Left ventricle myocardium superior (tissue), 1 donor: ENCODE results near the gene PHACTR1. TPM values are rescaled to one million over a fixed set of nuclear protein-coding genes. Genes with fewer than 3 reads are reported as not detected.
"Not testable (repeated sequence)": the region's sequence is repeated elsewhere in the genome, so short reads cannot be mapped to it uniquely, and the experiment has no call there.

Experiments used
- ATAC-seq: fragments of 200-7000 bp; cut with Tn5 transposase; one replicate; pipeline ENCODE4 v1.9.1; 2020; ENCODE audit warnings: mild to moderate bottlenecking, moderate library complexity
- DNase-seq: peaks from one replicate; pipeline ENCODE4 v3.0.0-alpha.2; 2020
- intact Hi-C: fragments of 100-400 bp; cut with micrococcal nuclease; formaldehyde crosslinking; loops from one replicate; pipeline ENCODE4 v1.11.0; 2022
- total RNA-seq: library from RNA; stranded (reverse); fragmentation: NEBNext Ultra II Directional; extraction: Animal tissue kit (Norgen Biotek cat#: 25700); gene quantifications from one replicate; pipeline ENCODE4 v1.2.1, GENCODE V29; 2021
- donor health status: DM: no; HTN: yes; CAD: no; lungs with severe emphysema.

PHACTR1 gene
- total RNA-seq, 1 donor from 2014 or later = 124 TPM

DNA sequence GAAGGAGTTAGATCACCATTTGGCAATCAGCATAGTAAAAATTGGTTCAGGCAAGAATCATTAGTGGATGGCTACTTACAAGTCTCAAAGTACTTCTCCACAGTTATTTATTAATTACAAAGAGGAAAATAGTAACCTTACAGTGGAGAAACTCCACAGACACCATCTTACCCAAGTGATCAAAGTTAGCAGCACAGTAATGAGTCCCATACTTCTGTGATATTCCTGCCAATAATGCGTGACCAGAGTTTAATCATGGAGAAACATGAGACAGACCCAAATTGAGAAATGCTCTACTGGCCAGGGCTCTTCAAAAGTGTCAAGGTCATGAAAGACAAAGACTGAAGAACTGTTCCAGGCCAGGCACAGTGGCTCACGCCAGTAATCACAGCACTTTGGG, 602.3 kb downstream of the PHACTR1 start:
- intact Hi-C loops = no loop called here
- ATAC-seq (no peak), DNase-seq (no peak)

DNA sequence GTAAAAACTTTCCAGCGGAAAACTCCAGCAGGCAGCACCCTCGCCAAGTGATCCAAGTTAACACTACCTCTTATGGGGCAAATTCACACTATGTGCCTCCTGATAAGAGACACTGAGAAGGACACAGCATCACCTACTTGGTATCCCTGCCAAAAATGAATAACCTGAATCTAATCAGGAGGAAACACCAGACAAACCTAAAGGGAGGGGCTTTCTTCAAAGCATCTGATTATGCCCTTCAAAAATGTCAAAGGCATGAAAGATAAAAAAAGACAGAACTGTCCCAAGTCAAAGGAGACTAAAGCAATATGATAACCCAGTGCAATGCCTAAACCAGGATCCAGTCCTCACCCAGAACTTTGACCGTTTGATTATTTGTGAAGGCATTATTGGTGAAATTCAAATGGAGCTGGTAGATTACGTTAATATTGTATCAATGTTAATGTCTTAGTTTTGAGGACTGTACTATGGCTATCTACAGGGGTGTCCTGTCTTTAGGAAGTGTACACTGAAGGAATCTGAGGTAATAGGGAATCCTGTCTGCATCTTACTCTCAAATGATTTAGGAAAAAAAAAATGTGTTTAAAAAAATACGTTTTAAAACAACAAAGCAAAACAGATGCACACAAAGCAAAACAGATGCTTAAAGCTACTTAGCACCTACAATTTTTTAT, 603.5 kb downstream of the PHACTR1 start:
- ATAC-seq (no peak), DNase-seq (no peak)
- intact Hi-C loops = no loop called here

DNA sequence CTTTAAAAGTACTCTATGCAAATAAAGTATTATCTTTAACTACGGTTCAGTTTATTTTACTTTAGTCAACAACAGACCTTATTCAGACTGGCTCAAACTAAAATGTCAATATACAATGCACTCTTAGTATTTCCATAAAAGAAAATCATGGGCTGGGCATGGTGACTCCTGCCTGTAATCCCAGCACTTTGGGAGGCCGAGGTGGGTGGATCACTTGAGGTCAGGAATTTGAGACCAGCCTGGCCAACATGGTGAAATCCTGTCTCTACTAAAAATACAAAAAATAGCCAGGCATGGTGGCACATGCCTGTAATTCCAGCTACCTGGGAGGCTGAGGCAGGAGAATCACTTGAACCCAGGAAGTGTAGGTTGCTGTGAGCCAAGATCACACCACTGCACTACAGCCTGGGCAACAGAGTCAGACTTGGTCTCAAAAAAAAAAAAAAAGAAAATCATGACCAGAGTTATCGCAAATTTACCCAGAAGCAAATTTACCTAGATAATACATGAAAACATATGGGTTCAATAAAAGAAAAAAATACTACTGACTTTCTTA, 609.5 kb downstream of the PHACTR1 start:
- DNase-seq, intact Hi-C loops, ATAC-seq: not testable (repeated sequence)

DNA sequence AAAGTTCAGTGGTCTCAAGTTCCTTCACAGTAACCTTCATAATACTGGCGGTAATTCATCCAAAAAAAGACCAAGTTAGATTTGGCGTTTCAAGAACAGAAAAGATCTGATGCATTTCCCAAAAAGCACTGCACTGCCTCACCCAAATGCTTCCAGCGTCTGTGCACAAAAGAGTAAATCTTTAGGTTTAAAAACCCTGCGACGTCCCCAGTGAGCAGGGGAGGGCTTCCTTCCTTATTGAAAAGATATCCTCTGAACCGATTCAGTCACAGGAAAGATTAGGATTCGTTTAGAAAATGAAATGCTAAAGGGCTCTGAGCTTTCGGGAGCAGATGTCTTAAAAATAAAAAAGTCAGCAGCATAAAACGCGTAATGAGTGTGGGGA, 611.1 kb downstream of the PHACTR1 start:
- intact Hi-C loops = no loop called here
- DNase-seq (no peak), ATAC-seq (no peak)

DNA sequence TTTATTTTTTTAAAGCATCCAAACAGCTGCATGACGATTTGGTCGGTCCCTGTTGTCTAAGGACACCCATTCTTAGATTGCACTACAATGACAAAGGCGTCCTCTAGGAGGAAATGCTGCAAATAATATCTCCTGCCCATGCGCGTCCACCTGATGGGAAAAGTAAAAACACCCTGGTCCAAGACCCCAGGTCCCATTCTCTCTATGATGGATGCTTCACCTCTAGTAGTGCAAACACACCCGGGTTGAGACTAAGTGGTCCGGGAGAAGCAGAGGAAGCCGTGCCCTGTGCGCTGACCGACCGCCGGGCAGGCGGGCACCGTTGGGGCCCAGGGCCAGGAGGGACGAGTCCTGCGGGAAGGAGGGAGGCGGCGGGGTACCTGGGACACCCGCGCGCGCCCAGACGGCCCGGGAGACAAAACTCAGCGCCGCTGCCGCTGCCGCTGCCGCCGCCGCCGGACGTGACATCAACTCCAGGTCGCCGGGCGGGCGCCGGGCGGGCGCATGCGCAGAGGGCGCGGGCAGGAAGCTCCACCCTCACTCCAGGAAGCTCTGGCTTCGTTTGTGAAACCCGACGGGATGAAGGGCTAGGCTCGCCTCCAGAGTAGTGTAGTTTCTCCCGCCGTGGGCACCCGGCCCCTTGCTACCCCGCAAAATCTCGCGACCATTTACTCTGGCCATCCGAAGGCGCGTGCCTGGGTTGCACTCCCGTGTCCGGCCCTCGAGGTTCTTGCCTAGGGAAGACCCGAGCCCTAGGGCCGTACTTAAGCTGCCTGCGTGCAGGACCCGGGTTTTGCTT, 611.7 kb downstream of the PHACTR1 start, which contains the start of gene TBC1D7:
TBC1D7 (minus strand) TSS at position 462 of the 799 bp plus-strand sequence. CDS start 1,639 bp downstream, outside the sequence.
- ATAC-seq = peak; percentile 92
- peak; percentile 95 for DNase-seq
- intact Hi-C loops = no loop called here

DNA sequence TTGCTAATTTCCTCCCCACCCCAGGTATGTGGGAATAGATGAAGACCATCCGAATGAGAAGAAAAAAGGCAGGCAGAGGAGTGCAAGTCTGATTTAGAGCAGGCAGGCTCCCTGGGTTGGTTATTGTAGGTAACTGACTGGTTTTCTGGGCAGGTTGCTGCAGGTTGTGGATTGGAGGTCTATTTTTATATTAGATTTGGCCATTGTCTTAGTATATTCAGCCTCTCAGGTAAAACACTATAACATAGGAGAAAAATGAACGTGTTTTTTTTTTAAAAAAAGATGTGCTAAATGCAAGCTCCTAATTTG, 612.3 kb downstream of the PHACTR1 start:
- ATAC-seq (no peak), DNase-seq (no peak)
- intact Hi-C loops = no loop called here

DNA sequence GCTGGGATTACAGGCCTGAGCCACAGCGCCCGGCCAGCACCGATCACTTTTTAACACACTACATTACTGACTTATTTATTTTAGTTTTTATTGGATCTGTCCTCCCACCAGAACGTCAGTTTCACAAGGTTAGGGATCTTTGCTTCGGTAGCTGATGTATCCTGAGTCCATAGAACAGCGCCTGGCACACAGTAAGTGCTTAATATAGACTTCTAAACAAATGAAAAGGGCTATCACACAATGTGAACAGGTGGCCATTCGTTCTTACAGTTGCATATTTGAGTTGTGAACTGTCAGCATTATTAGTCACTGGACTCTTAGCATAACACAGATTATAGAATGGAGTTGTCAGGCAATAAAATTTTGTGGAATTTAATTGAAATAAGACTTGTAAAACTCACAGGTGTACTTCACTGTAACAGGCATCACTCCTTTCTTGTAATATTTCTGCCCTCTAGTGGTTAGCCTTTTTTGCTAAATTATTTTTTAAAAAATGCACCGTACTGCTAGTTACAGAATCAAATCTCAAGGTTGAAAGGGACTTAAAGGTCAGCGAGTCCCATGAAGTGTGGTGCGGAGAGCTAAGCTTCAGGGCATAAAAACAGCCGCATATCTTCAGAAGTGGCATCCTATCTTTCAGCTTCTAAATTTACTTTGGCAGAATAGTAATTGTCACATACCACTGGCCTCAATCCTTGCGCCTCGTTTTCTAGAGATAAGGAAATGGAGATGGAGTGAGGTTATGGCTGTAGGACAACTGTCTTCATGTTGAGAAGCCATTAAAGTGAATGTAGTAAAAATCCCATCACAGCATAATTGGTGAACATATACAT, 615.2 kb downstream of the PHACTR1 start:
- intact Hi-C loops = no loop called here
- ATAC-seq (peak; percentile 11), DNase-seq (no peak)

DNA sequence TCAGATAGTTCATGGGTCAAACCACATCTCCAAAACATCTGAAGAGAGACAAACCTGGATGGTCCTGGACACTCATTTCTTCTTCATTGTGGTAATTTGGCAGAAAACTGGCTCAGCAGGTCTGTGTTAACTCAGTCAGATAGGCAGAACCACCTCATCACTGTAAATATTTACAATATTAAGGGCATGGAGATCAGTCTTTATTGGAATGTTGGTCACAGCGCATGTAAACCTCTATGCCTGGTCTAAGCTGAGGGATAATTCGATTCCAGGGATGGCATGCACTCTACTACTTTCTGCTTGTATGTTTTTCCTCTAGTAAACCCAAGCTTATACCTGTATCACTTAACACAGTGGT, 615.8 kb downstream of the PHACTR1 start:
- intact Hi-C loops = no loop called here
- ATAC-seq = no peak

DNA sequence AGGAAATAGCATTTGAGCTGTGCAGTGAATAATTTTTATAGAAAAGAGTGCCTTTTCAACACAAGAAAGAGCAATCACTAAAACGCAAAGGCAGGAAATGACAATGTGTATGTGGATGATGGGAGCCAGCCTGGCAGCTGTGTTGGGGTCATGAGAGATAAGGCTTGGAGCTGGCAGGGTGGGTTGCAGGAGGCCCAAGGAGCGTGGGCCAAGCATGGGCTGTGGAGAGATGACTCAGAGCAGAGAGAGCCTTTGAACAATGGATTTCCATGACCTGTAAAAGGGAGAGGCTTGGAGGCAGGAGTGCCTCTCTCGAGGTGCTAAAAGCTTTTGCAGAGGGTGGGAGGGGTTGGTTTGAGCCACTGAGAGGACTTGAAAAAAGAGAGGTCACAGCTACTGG, 618.4 kb downstream of the PHACTR1 start:
- intact Hi-C loops = loop anchor here (5.0 kb wide), 1 partner anchor 202 kb away; no protein-coding TSS in a partner anchor
- peak; percentile 13 for ATAC-seq

More for the DNA sequence above, 615.8 kb downstream of the PHACTR1 start:
- DNase-seq = no peak

DNA sequence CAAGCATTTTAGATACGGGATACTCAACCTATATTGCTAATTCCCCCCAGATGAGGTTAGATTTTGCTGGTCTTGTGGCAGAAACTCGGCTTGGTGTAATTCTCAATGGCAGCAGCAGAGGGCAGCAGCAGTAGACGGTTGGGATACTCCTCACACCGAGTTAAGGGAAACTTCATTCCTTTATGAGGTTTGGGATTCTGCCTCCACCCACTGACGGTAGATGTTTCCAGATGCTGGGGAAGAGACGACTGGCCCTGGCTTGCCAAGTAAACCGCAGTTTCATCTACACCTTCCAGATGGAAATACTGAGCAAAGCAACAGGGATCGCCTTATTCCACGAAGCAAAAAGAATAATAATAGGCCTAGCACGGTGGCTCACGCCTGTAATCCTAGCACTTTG, 620.0 kb downstream of the PHACTR1 start:
- DNase-seq = peak; percentile 89
- peak; percentile 74 for ATAC-seq
- intact Hi-C loops = loop anchor here (5.0 kb wide), 1 partner anchor 201 kb away; no protein-coding TSS in a partner anchor

More for the DNA sequence above, 618.4 kb downstream of the PHACTR1 start:
- no peak for DNase-seq

DNA sequence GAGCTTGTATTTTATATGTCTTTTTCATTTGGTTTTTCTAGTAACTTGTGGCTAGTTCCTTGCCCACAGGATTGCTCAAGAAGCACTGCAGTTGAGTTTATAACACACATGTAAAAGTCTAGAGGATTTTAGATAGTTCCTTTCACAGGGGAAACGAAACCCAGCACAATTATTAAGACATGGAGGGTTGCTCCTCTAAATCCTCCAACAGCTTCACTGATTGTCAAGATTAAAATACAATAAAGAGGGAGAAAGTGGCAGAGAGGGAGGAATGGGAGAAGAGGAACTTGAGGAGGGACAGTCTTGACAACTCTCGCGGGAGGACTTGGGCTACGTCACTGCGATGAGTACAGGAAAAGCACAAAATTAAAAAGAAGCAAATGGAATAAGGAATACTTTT, 621.5 kb downstream of the PHACTR1 start:
- intact Hi-C loops = loop anchor here (5.0 kb wide), 1 partner anchor 199 kb away; no protein-coding TSS in a partner anchor
- no peak for ATAC-seq
- no peak for DNase-seq
